ENCODE data around the gene ACP7.

Gene ACP7

DNA sequence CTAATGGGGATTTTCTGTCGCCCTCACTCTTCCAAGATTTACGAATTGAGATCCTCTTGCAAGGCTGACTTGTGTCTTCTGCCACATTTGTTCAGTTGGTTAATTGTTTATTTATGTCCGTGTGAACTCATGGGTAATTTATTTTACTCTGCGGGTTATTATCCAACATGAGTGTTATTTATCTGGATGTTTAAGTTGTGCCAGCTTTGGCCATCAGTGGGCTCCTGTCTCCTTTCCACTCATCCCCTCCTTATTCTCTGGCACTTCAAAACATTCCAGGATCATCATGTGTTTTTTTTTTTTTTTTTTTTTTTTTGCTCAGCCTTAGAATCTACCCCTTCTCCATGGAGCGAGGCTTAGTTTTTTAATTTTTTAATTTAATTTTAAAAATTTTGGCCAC, 19.0 kb downstream of the ACP7 start:
- CTCF ChIA-PET: interaction anchor here (1.2 kb wide), 1 partner anchor 9 kb away, joined by 3 read pairs; no protein-coding TSS in a partner anchor
- 89% methylated on average over 3 of the region's 5 CpGs for WGBS (ENCODE audit: insufficient coverage)

DNA sequence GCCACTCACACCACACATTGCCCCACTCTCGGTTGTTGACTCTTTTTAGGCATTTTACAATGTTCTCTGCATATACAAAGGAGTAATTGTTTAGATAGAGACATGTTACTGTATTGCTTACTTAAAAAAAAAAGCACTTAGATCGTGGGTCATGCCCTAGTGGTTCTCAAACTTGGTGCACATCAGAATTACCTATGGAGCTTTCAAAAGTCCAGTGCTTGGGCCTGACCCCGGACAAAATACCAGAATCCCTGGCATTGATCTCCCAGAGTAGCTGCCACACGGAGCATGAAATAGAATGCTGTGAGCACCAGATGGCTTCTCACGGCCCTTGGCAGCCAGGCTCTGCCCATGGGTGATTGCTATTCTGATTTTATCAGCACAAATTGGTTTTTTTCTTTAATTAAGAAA, 20.0 kb downstream of the ACP7 start:
- no peak overlapping the region for H3K27ac ChIP-seq (ENCODE audit: insufficient read depth in 1 of 2, low read depth in 1 of 2, low read length in 2 of 2, poor library complexity in 1 of 2, severe bottlenecking in 2 of 2)
- no peaks in the 10 kb centered on the region for H3K9me3 ChIP-seq (ENCODE audit: control extremely low read depth in 1 of 5, control insufficient read depth in 4 of 5, insufficient read depth in 2 of 5, low read depth in 1 of 5, low read length in 4 of 5)
- CTCF ChIA-PET: interaction anchor here (0.7 to 1.2 kb wide), 2 partner anchors 10 to 76 kb away, joined by 3 read pairs; no protein-coding TSS in a partner anchor
- peaks cover 0 to under 1% (median 0%) of the 10 kb centered on the region in 4 experiments for H3K4me1 ChIP-seq (ENCODE audit: control extremely low read depth in 1 of 4, control insufficient read depth in 4 of 4, insufficient read depth in 4 of 4, low read length in 3 of 4)
- H3K27me3 ChIP-seq (replicated peaks in 2 of 5; ENCODE audit: control insufficient read depth in 4 of 5, insufficient read depth in 5 of 5, low read length in 4 of 5): peaks cover 0 to 7% (median 2%) of the 10 kb centered on the region in 5 experiments
- H3K4me3 ChIP-seq (ENCODE audit: control insufficient read depth in 1 of 7, extremely low read depth in 1 of 7, insufficient read depth in 4 of 7, low read depth in 2 of 7, low read length in 6 of 7): no peak overlapping the region
- no peaks in the 10 kb centered on the region for H3K36me3 ChIP-seq (ENCODE audit: control insufficient read depth in 4 of 4, insufficient read depth in 4 of 4, low read length in 3 of 4)
- POLR2A ChIA-PET: interaction anchor here (0.6 kb wide), 1 partner anchor 238 kb away, joined by 3 read pairs; the partner anchor contains the start of gene SAMD4B
- 91% methylated on average over 4 of the region's 5 CpGs for WGBS (ENCODE audit: insufficient coverage)
- no peak for DNase-seq

More for the DNA sequence above, 19.0 kb downstream of the ACP7 start:
- H3K4me1 ChIP-seq (ENCODE audit: control extremely low read depth in 1 of 4, control insufficient read depth in 4 of 4, insufficient read depth in 4 of 4, low read length in 3 of 4): peaks cover 0 to 5% (median 3%) of the 10 kb centered on the region in 4 experiments
- POLR2A ChIA-PET: no interaction called here
- H3K27ac ChIP-seq (ENCODE audit: insufficient read depth in 1 of 2, low read depth in 1 of 2, low read length in 2 of 2, poor library complexity in 1 of 2, severe bottlenecking in 2 of 2): no peak overlapping the region
- peaks cover 0 to 16% (median 5%) of the 10 kb centered on the region in 5 experiments for H3K27me3 ChIP-seq (replicated peaks in 2 of 5; ENCODE audit: control insufficient read depth in 4 of 5, insufficient read depth in 5 of 5, low read length in 4 of 5)
- H3K36me3 ChIP-seq (ENCODE audit: control insufficient read depth in 4 of 4, insufficient read depth in 4 of 4, low read length in 3 of 4): no peaks in the 10 kb centered on the region
- peaks cover 0 to 2% (median 0%) of the 10 kb centered on the region in 5 experiments for H3K9me3 ChIP-seq (ENCODE audit: control extremely low read depth in 1 of 5, control insufficient read depth in 4 of 5, insufficient read depth in 2 of 5, low read depth in 1 of 5, low read length in 4 of 5)
- no peak overlapping the region for H3K4me3 ChIP-seq (ENCODE audit: control insufficient read depth in 1 of 7, extremely low read depth in 1 of 7, insufficient read depth in 4 of 7, low read depth in 2 of 7, low read length in 6 of 7)
- DNase-seq: no peak

DNA sequence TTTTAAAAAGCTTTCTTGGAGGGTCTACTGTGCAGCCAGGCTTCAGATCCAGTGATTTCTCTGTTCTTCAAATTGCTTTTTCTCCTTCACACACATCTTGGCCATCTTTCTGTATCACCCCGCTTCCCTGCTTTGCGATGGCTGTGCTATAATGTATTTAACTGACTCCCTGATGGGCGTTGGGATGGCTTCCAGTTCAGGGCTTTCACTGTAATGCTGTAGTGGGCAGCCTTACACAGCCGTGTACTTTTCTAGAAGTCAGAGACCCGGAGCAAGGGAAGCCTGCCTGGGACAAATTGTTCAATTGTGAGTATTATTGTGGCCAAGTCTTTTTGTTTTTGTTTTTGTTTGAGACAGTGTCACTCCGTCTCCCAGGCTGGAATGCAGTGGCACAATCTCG, 22.0 kb downstream of the ACP7 start:
- H3K4me1 ChIP-seq (ENCODE audit: control extremely low read depth in 1 of 4, control insufficient read depth in 4 of 4, insufficient read depth in 4 of 4, low read length in 3 of 4): peaks cover 0 to 5% (median 1%) of the 10 kb centered on the region in 4 experiments
- no peak for DNase-seq
- CTCF ChIA-PET: no interaction called here
- no peak overlapping the region for H3K4me3 ChIP-seq (ENCODE audit: control insufficient read depth in 1 of 7, extremely low read depth in 1 of 7, insufficient read depth in 4 of 7, low read depth in 2 of 7, low read length in 6 of 7)
- H3K36me3 ChIP-seq (ENCODE audit: control insufficient read depth in 4 of 4, insufficient read depth in 4 of 4, low read length in 3 of 4): no peaks in the 10 kb centered on the region
- H3K27me3 ChIP-seq (replicated peaks in 2 of 5; ENCODE audit: control insufficient read depth in 4 of 5, insufficient read depth in 5 of 5, low read length in 4 of 5): peaks cover 0 to 2% (median 0%) of the 10 kb centered on the region in 5 experiments
- no peak overlapping the region for H3K27ac ChIP-seq (ENCODE audit: insufficient read depth in 1 of 2, low read depth in 1 of 2, low read length in 2 of 2, poor library complexity in 1 of 2, severe bottlenecking in 2 of 2)
- POLR2A ChIA-PET: no interaction called here
- WGBS (ENCODE audit: insufficient coverage): 85% methylated on average over 7 of the region's 7 CpGs
- no peaks in the 10 kb centered on the region for H3K9me3 ChIP-seq (ENCODE audit: control extremely low read depth in 1 of 5, control insufficient read depth in 4 of 5, insufficient read depth in 2 of 5, low read depth in 1 of 5, low read length in 4 of 5)

DNA sequence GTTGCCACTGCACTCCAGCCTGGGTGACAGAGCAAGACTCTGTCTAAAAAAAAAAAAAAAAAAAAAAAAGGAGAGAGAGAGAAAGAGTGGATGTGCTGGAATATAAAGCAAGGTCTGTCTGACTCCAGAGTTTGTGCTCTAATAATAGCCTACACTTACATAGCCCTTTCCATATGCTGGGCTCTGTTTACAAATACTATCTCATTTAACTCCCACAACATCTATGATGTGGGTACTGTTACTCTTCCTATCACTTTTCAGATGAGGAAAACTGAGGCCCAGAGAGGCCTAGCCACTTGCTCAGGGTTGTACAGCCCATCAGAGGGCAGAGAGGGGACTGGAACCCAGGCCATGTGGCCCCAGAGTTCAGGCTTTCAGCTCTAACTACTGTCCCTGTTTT, 25.5 kb downstream of the ACP7 start:
- H3K27me3 ChIP-seq (replicated peaks in 2 of 5; ENCODE audit: control insufficient read depth in 4 of 5, insufficient read depth in 5 of 5, low read length in 4 of 5): peaks cover 0 to 2% (median 0%) of the 10 kb centered on the region in 5 experiments
- POLR2A ChIA-PET: no interaction called here
- CTCF ChIA-PET: interaction anchor here (0.6 to 2.4 kb wide), 13 partner anchors 8 to 162 kb away, joined by 3 to 7 read pairs (median 3); partner anchors contain the start of gene IFNL4
- H3K36me3 ChIP-seq (ENCODE audit: control insufficient read depth in 4 of 4, insufficient read depth in 4 of 4, low read length in 3 of 4): no peaks in the 10 kb centered on the region
- H3K9me3 ChIP-seq (ENCODE audit: control extremely low read depth in 1 of 5, control insufficient read depth in 4 of 5, insufficient read depth in 2 of 5, low read depth in 1 of 5, low read length in 4 of 5): no peaks in the 10 kb centered on the region
- peaks cover 0 to 5% (median 1%) of the 10 kb centered on the region in 4 experiments for H3K4me1 ChIP-seq (ENCODE audit: control extremely low read depth in 1 of 4, control insufficient read depth in 4 of 4, insufficient read depth in 4 of 4, low read length in 3 of 4)
- no peak overlapping the region for H3K27ac ChIP-seq (ENCODE audit: insufficient read depth in 1 of 2, low read depth in 1 of 2, low read length in 2 of 2, poor library complexity in 1 of 2, severe bottlenecking in 2 of 2)
- no peak for DNase-seq
- no peak overlapping the region for H3K4me3 ChIP-seq (ENCODE audit: control insufficient read depth in 1 of 7, extremely low read depth in 1 of 7, insufficient read depth in 4 of 7, low read depth in 2 of 7, low read length in 6 of 7)

DNA sequence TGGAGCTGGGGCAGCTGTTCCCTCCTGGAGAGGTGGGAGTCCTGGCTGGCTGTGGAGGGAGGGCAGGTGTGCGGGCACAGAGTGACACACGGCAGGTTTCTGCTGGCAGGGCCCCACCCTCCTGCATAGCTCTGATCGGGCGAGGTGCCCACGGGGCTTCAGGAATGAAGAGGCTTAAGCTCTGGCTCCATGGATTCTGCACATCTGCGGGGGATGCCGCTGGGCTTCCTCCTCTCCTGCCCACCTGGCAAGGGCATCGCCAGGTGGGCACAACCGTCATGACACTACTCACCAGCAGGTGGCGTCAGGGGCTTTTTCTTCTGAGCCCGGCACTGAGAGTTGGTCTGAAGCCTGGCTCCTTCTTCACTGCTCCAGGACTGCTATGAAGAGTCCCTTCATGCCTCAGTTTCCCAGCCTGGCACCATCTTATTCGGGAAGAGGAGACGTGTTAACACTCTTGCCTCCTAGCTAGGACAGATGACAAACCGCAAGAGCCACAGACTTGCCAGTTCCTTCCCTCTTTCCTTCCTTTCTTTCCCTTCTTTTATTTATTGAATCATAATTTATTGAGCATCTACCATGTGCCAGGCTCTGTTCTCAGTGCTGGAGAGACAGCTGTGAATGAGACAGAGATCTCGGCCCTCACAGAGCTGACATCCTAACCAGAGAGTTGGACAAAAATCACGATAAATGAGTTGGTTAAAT, 26.2 kb downstream of the ACP7 start:
- WGBS (ENCODE audit: insufficient coverage): 24% methylated on average over 13 of the region's 16 CpGs
- Histone ChIP-seq H3K9me3 (ENCODE audit: control extremely low read depth in 1 of 5, control insufficient read depth in 4 of 5, insufficient read depth in 2 of 5, low read depth in 1 of 5, low read length in 4 of 5) (no peaks in the 10 kb centered on the region), H3K27ac (ENCODE audit: insufficient read depth in 1 of 2, low read depth in 1 of 2, low read length in 2 of 2, poor library complexity in 1 of 2, severe bottlenecking in 2 of 2) (no peak overlapping the region), H3K4me1 (ENCODE audit: control extremely low read depth in 1 of 4, control insufficient read depth in 4 of 4, insufficient read depth in 4 of 4, low read length in 3 of 4) (peaks cover 0 to 5% (median 1%) of the 10 kb centered on the region in 4 experiments), H3K27me3 (replicated peaks in 2 of 5; ENCODE audit: control insufficient read depth in 4 of 5, insufficient read depth in 5 of 5, low read length in 4 of 5) (no peaks in the 10 kb centered on the region), H3K36me3 (ENCODE audit: control insufficient read depth in 4 of 4, insufficient read depth in 4 of 4, low read length in 3 of 4) (no peaks in the 10 kb centered on the region), H3K4me3 (ENCODE audit: control insufficient read depth in 1 of 7, extremely low read depth in 1 of 7, insufficient read depth in 4 of 7, low read depth in 2 of 7, low read length in 6 of 7) (no peak overlapping the region)
- ChIA-PET POLR2A (no interaction called here), CTCF (interaction anchor here (0.6 to 2.4 kb wide), 13 partner anchors 8 to 161 kb away, joined by 3 to 7 read pairs (median 3); partner anchors contain the start of gene IFNL4)
- DNase-seq: peak; percentile 41 to 69 (median 52)

DNA sequence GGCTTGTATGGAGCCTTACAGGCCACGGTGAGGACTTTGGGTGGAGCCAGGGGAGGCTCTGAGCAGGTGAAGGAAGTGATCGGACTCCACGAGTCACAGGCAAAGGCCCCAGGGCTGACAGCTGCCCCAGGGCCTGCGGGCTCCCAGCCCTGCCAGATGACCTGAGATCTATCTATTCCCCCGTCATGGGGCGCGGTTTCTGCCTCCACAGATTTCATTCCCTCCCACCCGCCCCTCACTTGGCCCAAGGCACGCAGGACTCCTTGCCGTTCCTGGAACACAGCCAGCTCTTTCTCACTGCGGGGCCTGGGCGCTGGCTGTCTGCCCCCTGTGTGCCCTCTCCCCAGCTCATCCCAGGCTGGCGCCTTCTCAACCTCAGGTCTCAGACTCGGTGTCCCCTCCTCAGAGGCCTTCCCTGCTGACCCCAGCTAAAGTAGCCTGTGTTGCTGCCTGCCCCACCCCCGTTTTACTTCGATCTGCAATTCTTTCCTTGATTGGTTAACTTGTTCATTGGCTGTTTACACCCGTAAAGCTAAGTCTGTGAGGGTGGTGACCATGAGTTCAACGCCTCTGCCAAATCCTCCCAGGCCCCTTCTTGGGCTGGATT, 27.5 kb downstream of the ACP7 start:
- Histone ChIP-seq H3K4me1 (ENCODE audit: control extremely low read depth in 1 of 4, control insufficient read depth in 4 of 4, insufficient read depth in 4 of 4, low read length in 3 of 4) (peaks cover 0 to 5% (median 1%) of the 10 kb centered on the region in 4 experiments), H3K36me3 (ENCODE audit: control insufficient read depth in 4 of 4, insufficient read depth in 4 of 4, low read length in 3 of 4) (no peaks in the 10 kb centered on the region), H3K27ac (ENCODE audit: insufficient read depth in 1 of 2, low read depth in 1 of 2, low read length in 2 of 2, poor library complexity in 1 of 2, severe bottlenecking in 2 of 2) (no peak overlapping the region), H3K27me3 (replicated peaks in 2 of 5; ENCODE audit: control insufficient read depth in 4 of 5, insufficient read depth in 5 of 5, low read length in 4 of 5) (no peaks in the 10 kb centered on the region), H3K4me3 (ENCODE audit: control insufficient read depth in 1 of 7, extremely low read depth in 1 of 7, insufficient read depth in 4 of 7, low read depth in 2 of 7, low read length in 6 of 7) (no peak overlapping the region), H3K9me3 (ENCODE audit: control extremely low read depth in 1 of 5, control insufficient read depth in 4 of 5, insufficient read depth in 2 of 5, low read depth in 1 of 5, low read length in 4 of 5) (no peaks in the 10 kb centered on the region)
- peak in 1 of 3 donors; percentile 14 for DNase-seq
- 67% methylated on average over 13 of the region's 18 CpGs for WGBS (ENCODE audit: insufficient coverage)
- CTCF ChIA-PET: interaction anchor here (2.4 kb wide), 1 partner anchor 12 kb away, joined by 6 read pairs; no protein-coding TSS in a partner anchor
- POLR2A ChIA-PET: no interaction called here

Data from common myeloid progenitor, CD34-positive (primary cell).